SH-SY5Y (cell line): ENCODE measurements around the gene EBF3.

Experiments
- GATA2 ChIP-seq: IDR thresholded peaks from 2 replicates; pipeline ENCODE4 v1.6.1; 2011; ENCODE audit warnings: mild to moderate bottlenecking, low read depth, low read length
- GATA3 ChIP-seq: IDR thresholded peaks from 2 replicates; pipeline ENCODE4 v1.6.1; 2011; ENCODE audit warnings: low read depth, mild to moderate bottlenecking, low read length, moderate library complexity

DNA sequence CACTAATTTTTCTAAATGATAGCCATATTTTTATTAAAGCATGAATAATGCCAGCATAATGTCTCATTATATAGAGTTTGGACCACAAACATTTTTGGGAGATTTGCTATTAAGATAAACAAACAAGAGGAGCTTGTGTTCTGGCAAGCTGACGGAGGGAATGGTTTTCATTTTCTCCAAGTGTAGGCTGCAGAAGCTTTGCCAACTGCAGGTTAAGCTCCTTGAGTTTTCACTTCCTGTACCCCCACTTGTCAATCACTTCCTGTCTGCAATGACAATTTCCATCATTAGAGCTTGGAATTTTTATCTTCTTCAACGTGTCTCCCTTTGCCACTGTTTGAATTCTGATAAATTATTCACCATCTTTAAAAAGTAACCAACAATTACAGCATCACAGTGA lies 13.4 kb downstream of the EBF3 start:
- TF ChIP-seq GATA2 (peak; percentile 44; the same call in 1 of the 2 replicates), GATA3 (peak; percentile 32; the same call in 1 of the 2 replicates)
